ENCODE measurements around the gene OR10Z1.

Gene OR10Z1, protein sequence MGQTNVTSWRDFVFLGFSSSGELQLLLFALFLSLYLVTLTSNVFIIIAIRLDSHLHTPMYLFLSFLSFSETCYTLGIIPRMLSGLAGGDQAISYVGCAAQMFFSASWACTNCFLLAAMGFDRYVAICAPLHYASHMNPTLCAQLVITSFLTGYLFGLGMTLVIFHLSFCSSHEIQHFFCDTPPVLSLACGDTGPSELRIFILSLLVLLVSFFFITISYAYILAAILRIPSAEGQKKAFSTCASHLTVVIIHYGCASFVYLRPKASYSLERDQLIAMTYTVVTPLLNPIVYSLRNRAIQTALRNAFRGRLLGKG

DNA sequence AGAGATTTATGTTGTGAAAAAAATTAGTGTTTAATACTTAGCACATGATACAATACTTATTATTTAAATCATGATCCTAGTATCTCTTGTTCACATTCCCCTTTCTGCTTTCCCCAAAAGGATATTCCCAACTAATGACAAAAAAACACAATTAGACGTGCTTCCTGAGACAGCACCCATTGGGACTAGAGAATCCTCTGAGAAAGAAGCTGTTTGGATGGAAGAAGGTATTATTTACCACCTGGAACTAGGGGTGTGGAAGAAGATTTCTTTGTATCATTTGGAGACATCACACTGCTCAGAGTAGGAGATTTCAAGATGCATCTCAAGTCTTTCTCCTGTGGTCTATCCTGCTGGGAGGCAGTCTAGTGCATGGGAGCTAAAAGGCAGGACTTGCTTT lies at the start of gene OR10Z1:
Gene OR10Z1 (plus strand): TSS at position 301 of the 400 bp plus-strand sequence. CDS start 1,171 bp downstream, outside the sequence.
- Histone ChIP-seq H3K4me1 (ENCODE audit: control insufficient read depth, insufficient read depth, low read length) (no peaks in the 10 kb centered on the region), H3K36me3 (ENCODE audit: control insufficient read depth, insufficient read depth, low read length) (no peaks in the 10 kb centered on the region), H3K27me3 (ENCODE audit: control insufficient read depth, insufficient read depth, low read length) (no peaks in the 10 kb centered on the region), H3K9me3 (ENCODE audit: control insufficient read depth, low read length) (no peaks in the 10 kb centered on the region), H3K4me3 (ENCODE audit: low read length) (no peak within 1 kb of the TSS), H3K9ac (ENCODE audit: low read length) (no peak within 1 kb of the TSS)

DNA sequence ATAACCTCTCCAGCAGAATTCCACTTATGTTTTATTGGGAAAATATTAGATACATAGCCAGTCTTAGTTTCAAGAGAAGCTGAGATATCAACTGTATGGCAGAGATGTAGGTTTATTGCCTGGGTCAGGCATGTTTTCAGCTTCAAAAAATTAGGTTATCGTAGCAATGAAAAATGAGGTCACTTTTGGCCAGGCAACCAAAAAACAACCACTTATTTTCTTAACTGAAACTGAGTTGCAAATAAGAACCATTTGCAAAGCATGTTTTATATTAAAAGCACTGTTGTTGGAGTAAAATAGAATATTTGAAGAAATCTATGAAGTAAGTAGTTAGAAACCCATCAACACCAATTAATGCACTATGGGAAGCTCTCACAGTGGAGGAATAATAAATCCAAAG lies 45.4 kb upstream of the OR10Z1 start:
- Histone ChIP-seq H3K27me3 (ENCODE audit: control insufficient read depth, insufficient read depth, low read length) (no peaks in the 10 kb centered on the region), H3K9me3 (ENCODE audit: control insufficient read depth, low read length) (no peaks in the 10 kb centered on the region), H3K4me1 (ENCODE audit: control insufficient read depth, insufficient read depth, low read length) (no peaks in the 10 kb centered on the region), H3K9ac (ENCODE audit: low read length) (no peak overlapping the region), H3K36me3 (ENCODE audit: control insufficient read depth, insufficient read depth, low read length) (no peaks in the 10 kb centered on the region), H3K4me3 (ENCODE audit: low read length) (no peak overlapping the region)

DNA sequence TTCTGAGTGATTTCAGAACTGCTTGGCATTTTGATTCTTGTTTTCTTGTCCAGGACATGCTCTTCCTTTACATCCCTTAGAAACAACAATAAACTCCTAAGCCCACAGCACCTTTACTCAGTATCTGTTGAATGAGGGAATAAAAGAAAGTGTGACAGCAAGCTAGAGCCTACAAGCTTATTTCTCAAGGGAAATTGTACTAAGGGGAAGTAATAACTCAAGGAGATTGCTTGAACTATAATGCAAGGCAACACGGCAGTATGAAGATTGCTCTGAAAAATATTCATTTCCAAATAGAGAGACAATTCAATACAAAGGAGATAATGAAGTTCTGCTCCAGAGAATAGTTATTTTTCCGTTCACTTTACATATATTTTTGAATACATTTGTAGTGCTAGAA lies 41.2 kb upstream of the OR10Z1 start:
- Histone ChIP-seq H3K27me3 (ENCODE audit: control insufficient read depth, insufficient read depth, low read length) (no peaks in the 10 kb centered on the region), H3K9ac (ENCODE audit: low read length) (no peak overlapping the region), H3K9me3 (ENCODE audit: control insufficient read depth, low read length) (no peaks in the 10 kb centered on the region), H3K4me1 (ENCODE audit: control insufficient read depth, insufficient read depth, low read length) (no peaks in the 10 kb centered on the region), H3K36me3 (ENCODE audit: control insufficient read depth, insufficient read depth, low read length) (no peaks in the 10 kb centered on the region), H3K4me3 (ENCODE audit: low read length) (no peak overlapping the region)

DNA sequence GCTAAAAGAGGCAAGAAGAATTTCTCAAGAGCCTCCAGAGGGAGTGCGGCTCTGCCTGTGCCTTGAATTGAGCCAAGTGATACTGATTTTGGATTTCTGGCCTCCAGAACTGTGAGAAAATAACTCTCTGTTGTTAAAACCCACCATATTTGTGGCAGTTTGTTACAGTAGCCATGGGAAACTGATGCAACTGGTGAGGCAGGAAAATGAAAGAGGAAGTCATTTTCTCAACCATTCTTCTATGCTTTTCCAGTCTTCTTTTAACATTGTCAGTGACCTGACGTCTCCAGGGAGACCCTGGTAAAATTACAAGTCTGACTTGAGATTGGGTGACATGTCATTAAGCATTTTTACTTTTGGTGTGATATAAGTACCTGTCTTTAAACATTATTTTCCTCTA lies 40.5 kb upstream of the OR10Z1 start:
- Histone ChIP-seq H3K9ac (ENCODE audit: low read length) (no peak overlapping the region), H3K36me3 (ENCODE audit: control insufficient read depth, insufficient read depth, low read length) (no peaks in the 10 kb centered on the region), H3K4me3 (ENCODE audit: low read length) (no peak overlapping the region), H3K27me3 (ENCODE audit: control insufficient read depth, insufficient read depth, low read length) (no peaks in the 10 kb centered on the region), H3K9me3 (ENCODE audit: control insufficient read depth, low read length) (no peaks in the 10 kb centered on the region), H3K4me1 (ENCODE audit: control insufficient read depth, insufficient read depth, low read length) (no peaks in the 10 kb centered on the region)

DNA sequence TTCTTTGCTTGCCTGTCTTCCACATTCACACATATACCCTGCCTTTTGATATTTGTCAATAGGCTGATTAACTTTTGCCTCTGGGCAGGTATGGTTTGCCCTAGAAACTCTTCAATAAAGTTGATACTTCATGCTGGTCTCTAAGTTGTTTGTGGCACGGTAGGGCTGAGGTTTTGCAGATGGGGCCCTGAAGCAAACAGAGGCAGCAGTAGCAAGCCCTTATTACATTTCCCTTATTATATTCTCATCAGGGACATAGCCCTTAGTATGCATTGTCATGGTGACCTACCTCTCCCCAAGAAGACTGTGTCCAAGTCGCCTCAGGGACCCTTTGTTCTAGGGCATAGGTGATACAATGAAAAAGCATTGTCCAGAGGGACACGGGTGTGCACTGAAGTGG lies 34.6 kb upstream of the OR10Z1 start, which contains the start of gene OR6P1:
Gene OR6P1 (minus strand): TSS at position 101 of the 400 bp plus-strand sequence. CDS start 6,976 bp downstream, outside the sequence.
- H3K4me3 ChIP-seq (ENCODE audit: low read length) = no peak within 1 kb of the TSS
- no peaks in the 10 kb centered on the region for H3K27me3 ChIP-seq (ENCODE audit: control insufficient read depth, insufficient read depth, low read length)
- H3K36me3 ChIP-seq (ENCODE audit: control insufficient read depth, insufficient read depth, low read length) = no peaks in the 10 kb centered on the region
- no peak within 1 kb of the TSS for H3K9ac ChIP-seq (ENCODE audit: low read length)
- no peaks in the 10 kb centered on the region for H3K9me3 ChIP-seq (ENCODE audit: control insufficient read depth, low read length)
- H3K4me1 ChIP-seq (ENCODE audit: control insufficient read depth, insufficient read depth, low read length) = no peaks in the 10 kb centered on the region

DNA sequence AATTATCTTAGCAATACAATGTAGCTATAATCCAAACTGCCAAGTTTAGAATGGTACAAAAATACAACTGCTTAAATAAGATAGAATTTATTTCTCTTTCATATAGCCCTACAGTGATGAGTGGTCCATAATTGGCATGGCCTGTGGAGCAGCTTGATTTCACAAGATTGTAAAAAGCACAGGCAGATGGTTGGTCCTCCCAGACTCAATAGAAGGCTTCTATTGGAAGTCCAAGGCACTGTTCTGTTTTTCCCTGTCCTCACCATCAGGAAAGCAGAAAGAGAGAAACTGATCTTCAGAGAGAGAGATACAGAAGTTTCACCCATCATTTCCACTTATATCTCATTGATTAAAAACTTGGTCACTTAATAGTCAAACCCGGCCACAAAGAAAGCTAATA lies 32.8 kb upstream of the OR10Z1 start:
- H3K4me1 ChIP-seq (ENCODE audit: control insufficient read depth, insufficient read depth, low read length) = no peaks in the 10 kb centered on the region
- H3K9ac ChIP-seq (ENCODE audit: low read length) = no peak overlapping the region
- no peaks in the 10 kb centered on the region for H3K36me3 ChIP-seq (ENCODE audit: control insufficient read depth, insufficient read depth, low read length)
- no peak overlapping the region for H3K4me3 ChIP-seq (ENCODE audit: low read length)
- H3K27me3 ChIP-seq (ENCODE audit: control insufficient read depth, insufficient read depth, low read length) = no peaks in the 10 kb centered on the region
- H3K9me3 ChIP-seq (ENCODE audit: control insufficient read depth, low read length) = no peaks in the 10 kb centered on the region

DNA sequence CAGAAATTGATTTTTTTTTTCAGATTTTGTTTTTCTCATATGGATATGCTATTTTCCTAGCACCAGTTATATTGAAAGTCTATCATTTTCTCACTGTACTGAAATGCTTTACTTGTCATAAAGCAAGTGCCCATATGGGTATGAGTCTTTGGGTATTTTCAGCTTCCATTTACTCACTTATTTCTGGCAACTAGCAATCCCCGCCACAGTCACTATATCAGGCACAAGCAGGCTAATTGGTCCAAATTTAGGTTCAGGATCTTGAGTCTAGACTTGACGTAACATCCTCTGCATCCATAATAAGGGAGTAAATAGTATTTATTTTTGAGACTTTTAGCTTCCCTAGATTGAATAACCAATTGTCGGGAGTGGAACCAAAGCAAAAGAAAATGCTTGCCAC lies 27.5 kb upstream of the OR10Z1 start:
- Histone ChIP-seq H3K36me3 (ENCODE audit: control insufficient read depth, insufficient read depth, low read length) (no peaks in the 10 kb centered on the region), H3K4me3 (ENCODE audit: low read length) (no peak overlapping the region), H3K9me3 (ENCODE audit: control insufficient read depth, low read length) (no peaks in the 10 kb centered on the region), H3K9ac (ENCODE audit: low read length) (no peak overlapping the region), H3K27me3 (ENCODE audit: control insufficient read depth, insufficient read depth, low read length) (no peaks in the 10 kb centered on the region), H3K4me1 (ENCODE audit: control insufficient read depth, insufficient read depth, low read length) (no peaks in the 10 kb centered on the region)

DNA sequence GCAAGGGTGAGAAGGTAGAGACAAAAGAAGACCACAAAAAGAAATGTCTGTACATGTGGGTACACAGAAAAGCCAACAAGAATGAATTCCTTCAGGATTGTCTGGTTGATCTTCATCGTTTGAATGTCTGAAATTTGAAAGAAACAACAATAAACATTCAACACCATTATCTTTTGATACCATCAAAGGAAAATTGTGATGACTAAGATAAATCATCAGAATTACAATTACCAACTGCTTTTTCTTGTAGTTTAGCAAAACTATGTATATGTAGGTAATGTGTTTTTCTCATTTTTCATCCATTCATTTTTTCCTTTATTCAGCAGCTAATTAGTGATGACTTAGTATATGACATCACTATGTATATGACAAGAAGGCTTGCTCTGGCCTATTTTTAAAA lies 25.3 kb upstream of the OR10Z1 start, which contains the start of gene OR10X1:
Gene OR10X1 (minus strand): TSS at position 167 of the 400 bp plus-strand sequence. CDS start 0 bp downstream, at position 167.
- Histone ChIP-seq H3K9ac (ENCODE audit: low read length) (no peak within 1 kb of the TSS), H3K4me3 (ENCODE audit: low read length) (no peak within 1 kb of the TSS), H3K9me3 (ENCODE audit: control insufficient read depth, low read length) (no peaks in the 10 kb centered on the region), H3K36me3 (ENCODE audit: control insufficient read depth, insufficient read depth, low read length) (no peaks in the 10 kb centered on the region), H3K4me1 (ENCODE audit: control insufficient read depth, insufficient read depth, low read length) (no peaks in the 10 kb centered on the region), H3K27me3 (ENCODE audit: control insufficient read depth, insufficient read depth, low read length) (no peaks in the 10 kb centered on the region)

DNA sequence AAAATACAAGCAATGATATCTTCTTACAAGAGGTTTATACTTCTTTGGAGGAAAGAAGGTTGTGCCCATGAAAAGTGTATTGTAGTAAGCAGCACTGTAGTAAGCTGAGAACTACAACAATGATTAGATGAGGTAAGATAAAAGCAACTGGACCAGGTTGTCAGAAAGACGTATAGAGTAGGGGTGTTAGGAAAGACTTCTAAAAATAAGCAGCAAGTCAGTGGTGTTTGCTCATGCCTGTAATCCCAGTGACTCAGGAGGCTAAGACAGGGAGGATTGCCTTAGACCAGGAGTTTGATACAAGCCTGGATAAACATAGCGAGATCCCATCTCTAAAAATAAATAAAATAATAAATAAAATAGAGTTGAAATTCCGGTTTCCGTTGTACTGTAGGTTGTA lies 21.1 kb upstream of the OR10Z1 start:
- no peaks in the 10 kb centered on the region for H3K36me3 ChIP-seq (ENCODE audit: control insufficient read depth, insufficient read depth, low read length)
- no peak overlapping the region for H3K4me3 ChIP-seq (ENCODE audit: low read length)
- H3K27me3 ChIP-seq (ENCODE audit: control insufficient read depth, insufficient read depth, low read length) = no peaks in the 10 kb centered on the region
- H3K4me1 ChIP-seq (ENCODE audit: control insufficient read depth, insufficient read depth, low read length) = no peaks in the 10 kb centered on the region
- no peaks in the 10 kb centered on the region for H3K9me3 ChIP-seq (ENCODE audit: control insufficient read depth, low read length)
- H3K9ac ChIP-seq (ENCODE audit: low read length) = no peak overlapping the region

DNA sequence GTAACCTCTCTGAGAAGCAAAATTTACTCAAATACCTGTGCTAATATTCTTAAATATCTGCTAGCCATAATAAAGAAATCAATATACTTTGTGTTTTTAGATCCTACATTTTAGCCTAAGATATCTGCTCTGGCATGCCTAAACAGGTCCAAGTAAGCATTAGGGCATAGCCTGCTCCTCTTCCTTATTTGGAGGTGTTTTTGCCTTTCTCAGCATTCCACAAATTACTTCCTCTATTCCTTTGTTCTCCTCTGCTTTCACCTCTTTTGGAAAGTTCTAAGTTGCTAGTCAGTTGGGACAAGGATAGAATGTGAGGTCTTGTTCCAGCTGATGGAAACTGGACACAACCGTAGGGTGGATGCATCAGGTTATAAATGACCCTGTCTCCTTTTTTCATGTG lies 18.1 kb upstream of the OR10Z1 start:
- H3K27me3 ChIP-seq (ENCODE audit: control insufficient read depth, insufficient read depth, low read length) = no peaks in the 10 kb centered on the region
- no peak overlapping the region for H3K4me3 ChIP-seq (ENCODE audit: low read length)
- no peaks in the 10 kb centered on the region for H3K9me3 ChIP-seq (ENCODE audit: control insufficient read depth, low read length)
- no peak overlapping the region for H3K9ac ChIP-seq (ENCODE audit: low read length)
- H3K36me3 ChIP-seq (ENCODE audit: control insufficient read depth, insufficient read depth, low read length) = no peaks in the 10 kb centered on the region
- H3K4me1 ChIP-seq (ENCODE audit: control insufficient read depth, insufficient read depth, low read length) = no peaks in the 10 kb centered on the region

DNA sequence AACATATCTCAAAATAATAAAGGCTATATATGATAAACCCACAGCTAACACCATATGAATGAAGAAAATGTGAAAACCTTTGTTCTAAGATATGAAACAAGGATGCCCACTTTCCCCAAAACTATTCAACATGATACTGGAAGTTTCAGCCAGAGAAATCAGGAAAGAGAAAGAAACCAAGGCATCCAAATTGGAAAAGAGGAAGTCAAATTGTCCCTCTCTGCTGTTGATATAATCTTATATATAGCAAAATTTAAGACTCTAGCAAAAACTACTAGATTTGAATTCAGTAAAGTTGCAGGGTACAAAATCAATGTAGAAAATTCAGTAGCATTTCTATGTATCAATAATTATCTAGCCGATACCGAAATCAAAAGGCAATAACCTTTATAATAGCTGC lies 4.3 kb upstream of the OR10Z1 start:
- H3K27me3 ChIP-seq (ENCODE audit: control insufficient read depth, insufficient read depth, low read length) = no peaks in the 10 kb centered on the region
- no peak overlapping the region for H3K4me3 ChIP-seq (ENCODE audit: low read length)
- H3K9me3 ChIP-seq (ENCODE audit: control insufficient read depth, low read length) = no peaks in the 10 kb centered on the region
- no peaks in the 10 kb centered on the region for H3K4me1 ChIP-seq (ENCODE audit: control insufficient read depth, insufficient read depth, low read length)
- no peaks in the 10 kb centered on the region for H3K36me3 ChIP-seq (ENCODE audit: control insufficient read depth, insufficient read depth, low read length)
- H3K9ac ChIP-seq (ENCODE audit: low read length) = no peak overlapping the region

DNA sequence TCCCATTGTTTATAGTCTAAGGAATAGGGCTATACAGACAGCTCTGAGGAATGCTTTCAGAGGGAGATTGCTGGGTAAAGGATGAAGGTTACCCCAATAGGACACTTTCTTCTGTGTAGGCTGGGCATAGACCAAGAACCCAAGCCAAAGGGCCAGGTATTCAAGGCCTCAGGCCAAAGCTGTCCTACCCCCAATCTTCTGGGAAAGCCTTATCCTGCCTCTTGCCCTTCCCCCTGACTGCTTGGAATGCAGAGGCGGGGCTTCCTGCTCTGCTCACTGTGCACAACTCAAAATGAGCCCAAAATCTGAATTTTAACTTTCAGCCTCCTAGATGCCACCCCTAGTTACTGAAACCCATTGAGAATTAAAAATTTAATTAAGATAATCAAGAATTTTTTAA lies 2.2 kb downstream of the OR10Z1 start:
- Histone ChIP-seq H3K9ac (ENCODE audit: low read length) (no peak overlapping the region), H3K4me1 (ENCODE audit: control insufficient read depth, insufficient read depth, low read length) (no peaks in the 10 kb centered on the region), H3K27me3 (ENCODE audit: control insufficient read depth, insufficient read depth, low read length) (no peaks in the 10 kb centered on the region), H3K9me3 (ENCODE audit: control insufficient read depth, low read length) (no peaks in the 10 kb centered on the region), H3K4me3 (ENCODE audit: low read length) (no peak overlapping the region), H3K36me3 (ENCODE audit: control insufficient read depth, insufficient read depth, low read length) (no peaks in the 10 kb centered on the region)

DNA sequence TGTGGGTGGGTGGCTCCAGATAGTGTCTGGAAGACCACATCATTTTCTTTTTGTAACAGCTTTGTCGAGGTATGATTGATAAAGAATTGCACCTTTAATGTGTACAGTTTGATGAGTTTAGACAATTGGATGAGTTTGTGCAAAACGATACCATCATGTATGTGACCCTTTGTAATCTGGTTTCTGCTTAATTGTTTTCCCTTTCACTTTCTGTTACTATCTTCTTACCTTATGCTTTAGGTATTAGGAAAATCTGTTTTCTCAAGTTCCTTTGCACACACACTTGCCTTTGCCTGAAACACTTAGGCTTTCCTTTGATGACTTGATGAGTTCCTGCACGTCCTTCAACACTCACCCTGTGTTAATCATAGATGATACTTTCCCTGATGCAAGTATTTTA lies 6.8 kb downstream of the OR10Z1 start:
- H3K9me3 ChIP-seq (ENCODE audit: control insufficient read depth, low read length) = no peaks in the 10 kb centered on the region
- no peaks in the 10 kb centered on the region for H3K36me3 ChIP-seq (ENCODE audit: control insufficient read depth, insufficient read depth, low read length)
- H3K9ac ChIP-seq (ENCODE audit: low read length) = no peak overlapping the region
- H3K27me3 ChIP-seq (ENCODE audit: control insufficient read depth, insufficient read depth, low read length) = no peaks in the 10 kb centered on the region
- no peaks in the 10 kb centered on the region for H3K4me1 ChIP-seq (ENCODE audit: control insufficient read depth, insufficient read depth, low read length)
- no peak overlapping the region for H3K4me3 ChIP-seq (ENCODE audit: low read length)
